ENCODE results near the gene KRTAP4-11.
"Not testable (repeated sequence)": the region's sequence is repeated elsewhere in the genome, so short reads cannot be mapped to it uniquely, and the experiment has no call there.

- not testable (repeated sequence) for TF ChIP-seq CTCF (tag by site-specific recombination; IDR thresholded peaks at IDR 0.05); KLF8 (tag by site-specific recombination; IDR thresholded peaks at IDR 0.05); ZNF292 (tag by site-specific recombination; IDR thresholded peaks at IDR 0.05; ENCODE audit: borderline replicate concordance, low read depth); ZBTB6 (tag by site-specific recombination; IDR thresholded peaks at IDR 0.05); ATF2 (tag by site-specific recombination; IDR thresholded peaks at IDR 0.05; ENCODE audit: low read depth); ZFP69B (tag by site-specific recombination; IDR thresholded peaks at IDR 0.05); ZNF549 (tag by site-specific recombination; IDR thresholded peaks at IDR 0.05); ZNF404 (tag by site-specific recombination; IDR thresholded peaks at IDR 0.05); PBX3 (CRISPR knock-in tag; IDR thresholded peaks at IDR 0.05); ZNF214 (tag by site-specific recombination; IDR thresholded peaks at IDR 0.05; ENCODE audit: borderline replicate concordance); ZNF580 (tag by site-specific recombination; IDR thresholded peaks at IDR 0.05); ZBTB1 (tag by site-specific recombination; IDR thresholded peaks at IDR 0.05); YY1 (tag by site-specific recombination; IDR thresholded peaks at IDR 0.05)
Observed at GRCh38 chr17:41099682-41100480, 18.3 kb downstream of the KRTAP4-11 start.

Data from HEK293 (cell line).